HG02763 (cell line): Measurements from ENCODE around the gene HLA-G.
"Not testable (repeated sequence)": the region's sequence is repeated elsewhere in the genome, so short reads cannot be mapped to it uniquely, and the experiment has no call there.

ENCODE experiments used
- ATAC-seq: cut with Tn5 transposase; IDR thresholded peaks from one replicate; pipeline ENCODE4 v1.9.1; 2021; ENCODE audit warnings: mild to moderate bottlenecking, moderate library complexity; ENCODE audit not compliant: unreplicated experiment

Gene HLA-G

DNA sequence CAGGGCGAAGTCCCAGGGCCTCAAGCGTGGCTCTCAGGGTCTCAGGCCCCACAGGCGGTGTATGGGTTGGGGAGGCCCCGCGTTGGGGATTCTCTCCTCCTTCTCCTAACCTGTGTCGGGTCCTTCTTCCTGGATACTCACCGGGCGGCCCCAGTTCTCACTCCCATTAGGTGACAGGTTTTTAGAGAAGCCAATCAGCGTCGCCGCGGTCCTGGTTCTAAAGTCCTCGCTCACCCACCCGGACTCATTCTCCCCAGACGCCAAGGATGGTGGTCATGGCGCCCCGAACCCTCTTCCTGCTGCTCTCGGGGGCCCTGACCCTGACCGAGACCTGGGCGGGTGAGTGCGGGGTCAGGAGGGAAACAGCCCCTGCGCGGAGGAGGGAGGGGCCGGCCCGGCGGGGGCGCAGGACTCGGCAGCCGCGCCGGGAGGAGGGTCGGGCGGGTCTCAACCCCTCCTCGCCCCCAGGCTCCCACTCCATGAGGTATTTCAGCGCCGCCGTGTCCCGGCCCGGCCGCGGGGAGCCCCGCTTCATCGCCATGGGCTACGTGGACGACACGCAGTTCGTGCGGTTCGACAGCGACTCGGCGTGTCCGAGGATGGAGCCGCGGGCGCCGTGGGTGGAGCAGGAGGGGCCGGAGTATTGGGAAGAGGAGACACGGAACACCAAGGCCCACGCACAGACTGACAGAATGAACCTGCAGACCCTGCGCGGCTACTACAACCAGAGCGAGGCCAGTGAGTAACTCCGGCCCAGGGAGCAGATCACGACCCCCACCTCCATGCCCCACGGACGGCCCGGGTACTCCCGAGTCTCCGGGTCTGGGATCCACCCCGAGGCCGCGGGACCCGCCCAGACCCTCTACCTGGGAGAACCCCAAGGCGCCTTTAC lies at the start of gene HLA-G:
HLA-G (plus strand) TSS at position 247 of the 892 bp plus-strand sequence; CDS start at position 267, 20 bp downstream.
- ATAC-seq: no peak

DNA sequence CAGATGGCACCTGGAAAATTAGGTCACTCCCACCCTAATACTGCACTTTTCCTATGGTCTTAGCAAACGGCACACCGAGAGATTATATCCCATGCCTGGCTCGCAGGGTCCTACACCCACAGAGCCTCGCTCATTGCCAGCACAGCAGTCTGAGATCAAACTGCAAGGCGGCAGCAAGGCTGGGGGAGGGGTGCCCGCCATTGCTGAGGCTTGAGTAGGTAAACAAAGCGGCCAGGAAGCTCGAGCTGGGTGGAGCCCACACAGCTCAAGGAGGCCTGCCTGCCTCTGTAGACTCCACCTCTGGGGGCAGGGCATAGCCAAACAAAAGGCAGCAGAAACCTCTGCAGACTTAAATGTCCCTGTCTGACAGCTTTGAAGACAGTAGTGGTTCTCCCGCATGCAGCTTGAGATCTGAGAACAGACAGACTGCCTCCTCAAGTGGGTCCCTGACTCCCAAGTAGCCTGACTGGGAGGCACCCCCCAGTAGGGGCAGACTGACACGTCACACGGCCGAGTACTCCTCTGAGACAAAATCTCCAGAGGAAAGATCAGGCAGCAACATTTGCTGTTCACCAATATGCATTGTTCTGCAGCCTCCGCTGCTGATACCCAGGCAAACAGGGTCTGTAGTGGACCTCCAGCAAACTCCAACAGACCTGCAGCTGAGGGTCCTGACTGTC lies 47.5 kb upstream of the HLA-G start:
- not testable (repeated sequence) for ATAC-seq

DNA sequence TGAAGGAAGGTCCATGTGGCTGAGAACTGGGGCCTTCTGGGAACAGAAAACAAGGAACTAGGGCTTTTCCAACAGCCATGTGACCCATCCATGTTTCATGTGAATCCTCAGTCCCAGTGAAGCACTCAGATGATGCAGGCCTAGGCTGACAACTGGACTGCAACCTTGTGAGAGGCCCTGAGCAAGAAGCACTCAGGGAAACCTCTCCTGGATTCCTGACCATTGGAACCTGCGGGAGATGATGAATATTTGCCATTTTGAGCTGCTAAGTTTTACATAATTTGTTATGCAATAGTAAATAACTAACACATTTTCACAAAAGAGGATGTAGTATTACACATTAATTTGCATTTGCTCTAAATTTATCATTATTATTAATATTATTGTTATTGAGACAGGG lies 38.4 kb upstream of the HLA-G start:
- ATAC-seq: no peak

DNA sequence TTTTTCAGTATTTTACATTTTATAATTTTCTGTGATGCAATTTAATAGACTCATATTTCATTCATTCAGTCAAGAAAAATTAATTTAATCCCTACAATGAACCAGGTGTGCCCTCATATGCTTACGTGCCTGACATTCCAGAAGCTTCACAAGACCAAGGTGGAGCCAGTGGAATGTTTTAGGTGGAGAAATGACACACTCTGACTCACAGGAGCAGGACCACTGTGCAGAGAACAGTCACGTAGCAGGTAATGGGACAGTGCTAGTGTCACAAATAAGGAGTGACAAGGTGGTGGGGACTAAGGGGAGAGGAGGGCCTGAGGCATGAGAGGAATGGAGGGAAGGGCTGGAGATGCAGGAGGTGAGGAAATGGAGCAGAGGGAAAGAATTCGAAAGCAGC lies 37.0 kb upstream of the HLA-G start:
- ATAC-seq: no peak

DNA sequence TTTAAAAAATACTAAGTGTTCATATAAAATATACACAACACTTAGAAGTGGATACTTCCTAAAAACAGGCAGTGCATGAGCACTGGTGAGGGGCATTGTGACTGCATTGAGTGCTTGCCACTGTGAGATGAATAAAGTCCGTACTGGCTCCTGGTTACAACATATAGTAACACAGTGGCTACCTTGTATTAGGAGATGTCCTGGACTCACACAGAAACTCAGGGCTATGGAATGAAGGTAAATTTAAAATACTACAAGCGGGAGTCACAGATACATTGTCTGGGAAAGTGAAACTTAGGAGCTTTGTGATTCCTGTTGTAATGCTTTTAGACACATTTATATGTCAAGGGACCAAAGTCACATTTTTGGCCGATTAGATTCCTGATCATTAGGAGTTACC lies 36.5 kb upstream of the HLA-G start:
- no peak for ATAC-seq

DNA sequence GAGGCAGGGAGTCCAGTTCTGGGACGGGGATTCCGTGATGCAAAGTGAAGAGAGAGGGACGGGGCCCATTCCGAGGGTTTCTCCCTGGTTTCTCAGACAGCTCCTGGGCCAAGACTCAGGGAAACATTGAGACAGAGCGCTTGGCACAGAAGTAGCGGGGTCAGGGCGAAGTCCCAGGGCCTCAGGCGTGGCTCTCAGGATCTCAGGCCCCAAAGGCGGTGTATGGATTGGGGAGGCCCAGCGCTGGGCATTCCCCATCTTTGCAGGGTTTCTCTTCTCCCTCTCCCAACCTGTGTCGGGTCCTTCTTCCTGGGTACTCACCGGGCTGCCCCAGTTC lies 35.9 kb upstream of the HLA-G start:
- ATAC-seq: no peak

DNA sequence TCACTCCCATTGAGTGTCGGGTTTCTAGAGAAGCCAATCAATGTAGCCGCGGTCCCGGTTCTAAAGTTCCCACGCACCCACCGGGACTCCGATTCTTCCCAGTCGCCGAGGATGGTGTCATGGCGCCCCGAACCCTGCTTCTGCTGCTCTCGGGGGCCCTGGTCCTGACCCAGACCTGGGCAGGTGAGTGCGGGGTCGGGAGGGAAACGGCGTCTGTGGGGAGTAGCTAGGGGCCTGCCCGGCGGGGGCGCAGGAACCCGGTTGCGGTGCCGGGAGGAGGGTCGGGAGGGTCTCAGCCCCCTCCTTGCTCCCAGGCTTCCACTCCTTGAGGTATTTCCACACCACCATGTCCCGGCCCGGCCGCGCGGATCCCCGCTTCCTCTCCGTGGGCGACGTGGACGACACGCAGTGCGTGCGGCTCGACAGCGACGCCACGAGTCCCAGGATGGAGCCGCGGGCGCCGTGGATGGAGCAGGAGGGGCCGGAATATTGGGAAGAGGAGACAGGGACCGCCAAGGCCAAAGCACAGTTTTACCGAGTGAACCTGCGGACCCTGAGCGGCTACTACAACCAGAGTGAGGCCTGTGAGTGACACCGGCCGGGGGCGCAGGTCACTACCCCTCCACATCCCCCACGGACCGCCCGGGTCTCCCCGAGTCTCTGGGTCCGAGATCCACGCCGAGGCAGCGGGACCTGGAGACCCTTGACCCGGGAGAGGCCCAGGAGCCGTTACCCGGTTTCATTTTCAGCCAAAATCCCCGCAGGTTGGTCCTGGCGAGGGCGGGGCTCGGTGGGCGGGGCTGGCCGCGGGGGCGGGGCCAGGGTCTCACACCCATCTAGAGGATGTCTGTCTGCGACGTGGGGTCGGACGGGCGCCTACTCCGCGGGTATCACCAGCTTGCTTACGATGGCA lies 35.2 kb upstream of the HLA-G start:
- ATAC-seq: peak; percentile 42

DNA sequence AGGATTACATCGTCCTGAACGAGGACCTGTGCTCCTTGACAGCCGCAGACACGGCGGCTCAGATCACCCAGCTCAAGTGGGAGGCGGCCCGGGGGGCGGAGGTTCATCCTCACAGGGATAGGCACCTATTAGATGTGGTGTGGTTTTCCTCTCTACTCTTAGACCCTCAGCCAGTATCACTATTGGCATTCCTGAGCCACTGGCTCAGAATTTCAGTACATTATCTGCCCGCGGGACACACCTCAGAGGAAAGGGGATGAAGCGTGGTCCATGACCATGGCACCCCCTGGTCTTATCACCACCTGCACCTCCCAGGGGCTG lies 34.6 kb upstream of the HLA-G start:
- no peak for ATAC-seq

DNA sequence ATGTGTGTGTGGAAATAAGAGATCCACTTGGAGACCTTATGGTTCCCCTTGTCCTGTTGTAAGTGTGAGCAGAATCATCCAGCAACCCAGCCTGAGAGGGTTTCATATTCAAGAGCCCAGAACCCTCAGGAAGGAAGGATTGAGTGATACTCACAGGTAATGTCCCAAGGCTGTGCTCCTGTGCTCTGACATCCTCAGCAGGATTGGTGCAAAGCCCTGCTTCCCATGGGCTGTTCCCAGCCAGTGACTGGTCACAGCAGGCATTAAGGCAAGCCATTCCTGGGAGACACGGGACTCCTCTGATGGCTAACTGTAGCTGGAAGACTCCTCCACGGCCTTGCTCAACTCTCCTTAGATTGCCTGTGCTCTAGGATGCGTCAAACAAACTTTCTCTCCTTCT lies 33.8 kb upstream of the HLA-G start:
- no peak for ATAC-seq

DNA sequence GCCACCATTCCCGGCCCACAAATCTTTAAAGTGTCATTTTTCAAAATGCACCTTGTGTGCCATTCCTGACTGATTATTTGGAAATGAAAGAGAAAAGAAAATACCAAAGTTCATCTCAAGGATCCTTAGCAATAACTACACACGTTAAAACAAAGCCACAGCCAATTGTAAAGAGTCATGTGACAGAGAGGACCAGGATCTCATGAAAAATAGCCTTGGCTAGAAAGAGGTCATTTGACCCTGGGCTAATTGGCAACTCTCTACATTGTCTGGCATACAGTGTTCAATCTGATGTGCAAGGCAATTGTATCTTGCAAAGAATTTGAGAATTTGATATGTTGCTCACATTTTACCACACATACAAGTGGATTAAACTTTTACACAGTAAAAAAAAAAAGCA lies 31.6 kb upstream of the HLA-G start:
- no peak for ATAC-seq

DNA sequence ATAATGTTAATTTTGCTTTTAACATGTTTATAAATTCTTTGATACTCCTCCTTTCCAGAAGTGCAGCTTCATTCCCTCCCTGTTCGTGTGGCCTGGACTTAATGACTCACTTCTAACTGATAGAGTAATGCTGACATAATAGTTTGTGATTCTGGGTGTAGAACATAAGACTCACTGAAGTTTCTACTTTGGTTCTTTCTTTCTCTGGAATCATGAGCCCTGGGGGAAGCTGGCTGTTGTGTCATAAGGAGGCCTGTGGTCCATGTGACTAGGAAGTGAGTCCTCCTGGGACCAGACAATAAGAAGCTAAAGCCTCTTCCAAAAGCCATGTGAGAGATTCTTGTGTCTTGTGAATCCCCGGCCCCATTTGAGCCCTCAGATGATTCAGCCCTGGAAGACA lies 30.5 kb upstream of the HLA-G start:
- ATAC-seq: no peak

DNA sequence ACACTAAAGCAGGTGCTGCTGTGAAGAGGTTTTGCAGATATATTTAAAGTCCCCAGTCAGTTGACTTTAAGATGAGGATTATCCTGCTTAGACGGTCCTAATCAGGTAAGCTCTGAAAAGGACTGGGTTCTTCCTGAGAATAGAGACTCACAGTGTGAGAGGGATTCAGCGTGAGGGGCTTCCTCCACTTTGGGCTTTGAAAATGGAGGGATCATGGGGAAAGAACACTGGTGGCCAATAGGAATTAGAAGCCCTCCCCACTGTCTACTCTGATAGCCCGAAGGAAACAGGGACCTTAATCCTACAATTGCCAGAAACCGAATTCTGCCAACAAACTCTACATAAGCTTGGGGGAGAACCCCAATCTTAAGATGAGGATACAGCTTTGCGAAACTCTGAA lies 29.7 kb upstream of the HLA-G start:
- ATAC-seq: no peak

DNA sequence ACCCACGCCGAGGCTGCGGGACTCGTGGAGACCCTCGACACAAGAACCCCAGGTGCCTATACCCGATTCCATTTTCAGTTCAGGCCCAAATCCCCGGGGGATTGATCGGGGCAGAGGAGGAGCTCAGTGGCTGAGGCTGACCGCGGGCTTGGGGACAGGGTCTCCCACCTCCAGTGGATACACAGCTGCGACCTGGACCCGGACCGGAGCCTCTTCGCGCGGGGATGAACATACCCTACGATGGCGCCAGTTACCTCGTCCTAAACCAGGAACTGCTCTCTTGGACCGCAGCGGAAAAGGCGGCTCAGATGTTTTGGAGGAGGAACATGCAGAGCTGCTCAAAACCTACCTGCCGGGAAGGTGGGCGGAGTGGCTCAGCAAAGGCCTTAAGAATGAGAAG lies 27.4 kb upstream of the HLA-G start:
- no peak for ATAC-seq

DNA sequence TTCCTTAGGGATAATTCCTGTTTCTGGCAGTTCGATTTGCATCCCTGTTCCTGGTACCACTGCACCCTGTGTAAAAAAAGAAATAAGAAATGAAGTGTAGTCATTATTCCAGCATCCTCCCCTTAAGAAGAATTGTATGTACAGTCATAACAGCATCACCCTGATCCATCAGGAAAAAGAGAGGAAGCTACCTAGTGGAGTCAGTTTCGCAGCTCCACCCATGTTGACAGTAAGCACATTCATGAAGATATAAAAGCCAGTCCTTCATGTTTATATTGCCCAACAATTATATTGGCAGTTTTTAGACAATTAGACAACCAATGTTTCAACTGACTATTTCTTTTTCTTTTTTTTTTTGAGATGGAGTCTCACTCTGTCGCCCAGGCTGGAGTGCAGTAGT lies 21.2 kb upstream of the HLA-G start:
- no peak for ATAC-seq

DNA sequence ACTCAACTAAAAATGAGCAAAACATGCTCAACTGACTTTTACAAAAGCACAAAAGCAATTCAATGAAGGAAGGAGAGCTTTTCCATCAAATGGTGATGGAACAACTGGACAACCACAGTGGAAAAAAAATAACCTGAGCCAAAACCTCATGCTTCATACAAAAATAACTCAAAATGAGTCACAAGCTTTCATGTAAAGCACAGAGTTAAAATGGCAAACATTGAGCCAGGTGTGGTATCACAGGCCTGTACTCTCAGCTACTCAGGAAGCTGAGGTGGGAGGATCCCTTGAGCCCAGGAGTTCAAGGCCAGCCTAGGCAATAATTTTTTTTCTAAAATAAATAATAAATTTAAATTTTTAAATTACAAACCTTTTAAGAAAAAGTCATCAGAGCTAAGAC lies 18.4 kb upstream of the HLA-G start:
- no peak for ATAC-seq

DNA sequence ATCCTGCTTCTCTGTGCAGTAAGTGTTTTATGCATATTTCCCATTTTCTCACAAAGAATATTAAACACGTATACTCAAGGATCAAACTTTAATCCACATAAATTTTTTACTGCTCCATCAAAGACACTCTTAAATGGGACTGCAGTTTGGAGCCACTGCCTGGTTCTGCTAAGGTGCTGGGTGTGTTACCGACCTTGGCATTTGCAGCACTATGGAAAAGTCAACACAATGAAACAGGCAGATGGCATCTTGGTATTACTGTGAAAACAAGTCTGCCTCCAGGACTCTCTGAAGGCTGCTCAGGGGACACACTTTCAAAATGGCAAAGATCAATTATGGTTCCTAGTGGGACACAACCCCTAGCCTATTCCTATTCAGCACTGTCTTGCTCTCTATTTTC lies 17.3 kb upstream of the HLA-G start:
- ATAC-seq: no peak

DNA sequence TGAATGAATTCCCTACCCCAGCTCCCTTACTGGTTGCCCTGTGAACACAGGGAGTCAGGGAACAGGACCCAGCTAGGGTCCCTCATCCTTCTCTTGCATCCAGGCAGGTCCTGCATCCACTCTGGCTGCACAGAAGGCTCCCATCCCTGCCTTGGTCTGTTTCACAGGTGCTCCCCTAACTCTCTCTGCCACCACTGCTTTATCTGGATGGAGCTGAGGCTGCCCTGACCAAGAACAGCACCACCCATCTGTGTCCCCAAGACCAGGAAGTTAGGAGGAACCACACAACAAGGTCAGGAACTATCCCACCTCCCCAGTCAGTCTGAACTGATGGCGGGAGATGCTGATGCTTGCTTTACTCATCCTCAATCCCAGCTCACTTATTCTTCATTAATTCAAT lies 16.2 kb upstream of the HLA-G start:
- no peak for ATAC-seq

DNA sequence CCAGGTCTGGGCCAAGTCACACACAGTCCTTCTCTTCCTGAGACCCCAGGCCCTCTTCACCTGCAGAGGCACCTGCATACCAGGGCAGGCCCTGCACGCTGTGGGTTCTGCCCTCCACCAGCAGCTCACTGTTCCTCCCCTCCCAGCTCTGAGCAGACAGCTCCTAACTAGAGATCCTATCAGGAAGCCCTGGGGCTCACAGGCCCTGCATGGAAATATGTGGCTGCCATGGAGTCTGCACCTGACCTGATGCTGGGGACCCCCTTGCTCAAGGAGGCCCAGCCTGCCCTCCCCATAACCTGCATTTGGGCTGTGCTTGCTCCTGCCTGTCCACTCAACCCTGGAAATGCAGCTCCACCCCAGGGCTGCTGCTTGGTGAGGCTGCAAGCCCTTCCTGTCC lies 14.6 kb upstream of the HLA-G start:
- ATAC-seq: no peak

DNA sequence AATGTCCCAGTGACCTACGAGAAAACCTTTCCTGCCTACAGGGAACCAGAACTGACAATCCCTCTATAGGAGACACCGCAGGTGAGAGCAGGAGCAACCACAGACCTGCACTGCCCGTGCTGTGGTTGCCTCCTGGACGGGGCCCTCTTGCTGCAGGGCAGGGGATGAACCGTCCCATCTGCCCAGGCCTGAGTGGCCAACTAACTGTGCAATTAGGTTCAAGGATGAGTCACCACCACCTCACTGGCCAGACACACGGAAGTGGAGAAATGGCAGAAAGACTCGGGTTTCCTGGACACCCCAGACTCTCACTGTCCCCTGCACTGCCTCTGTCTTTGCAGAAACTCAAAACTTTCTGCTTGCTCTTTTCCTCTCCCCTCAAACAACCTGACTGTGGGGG lies 13.8 kb upstream of the HLA-G start:
- no peak for ATAC-seq

DNA sequence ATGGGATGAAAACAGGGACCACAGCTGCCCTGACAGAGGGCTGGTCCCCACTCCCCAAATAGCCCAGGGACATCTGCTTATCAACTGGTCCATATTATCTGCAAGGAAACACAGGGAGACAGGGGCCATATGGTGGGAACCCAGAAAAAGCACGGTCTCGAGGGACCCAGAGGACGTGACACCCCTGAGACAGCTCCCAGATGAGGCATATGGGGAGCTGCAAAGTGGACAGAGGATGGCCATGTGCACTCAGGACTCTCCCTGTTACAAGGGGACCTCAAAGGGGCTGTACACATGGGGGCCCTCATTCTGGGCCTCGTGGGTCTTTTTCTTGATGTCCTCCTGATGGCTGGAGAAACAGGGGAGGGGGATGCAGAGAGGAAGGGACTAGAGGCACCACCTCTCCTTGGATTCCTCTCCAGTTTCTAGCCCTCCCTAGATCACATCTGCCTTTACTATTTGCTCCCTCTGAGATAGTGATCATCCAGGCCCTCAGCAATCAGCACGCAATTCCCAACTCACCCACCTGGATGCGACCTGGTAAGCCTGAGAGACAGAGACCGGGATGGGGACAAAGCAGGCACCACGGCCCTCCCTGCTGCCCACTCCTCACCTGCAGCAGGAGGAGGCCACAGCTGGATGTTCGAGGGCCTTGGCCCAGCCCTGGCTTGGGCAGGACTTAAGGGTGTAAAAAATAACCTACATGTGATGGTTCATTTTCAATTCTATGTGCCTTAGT lies 13.1 kb upstream of the HLA-G start:
- no peak for ATAC-seq
